Measurements from ENCODE around the gene FBXL16. TPM values are rescaled to one million over a fixed set of nuclear protein-coding genes. Genes with fewer than 3 reads are reported as not detected.
"Not testable (repeated sequence)": the region's sequence is repeated elsewhere in the genome, so short reads cannot be mapped to it uniquely, and the experiment has no call there.

FBXL16 gene, protein sequence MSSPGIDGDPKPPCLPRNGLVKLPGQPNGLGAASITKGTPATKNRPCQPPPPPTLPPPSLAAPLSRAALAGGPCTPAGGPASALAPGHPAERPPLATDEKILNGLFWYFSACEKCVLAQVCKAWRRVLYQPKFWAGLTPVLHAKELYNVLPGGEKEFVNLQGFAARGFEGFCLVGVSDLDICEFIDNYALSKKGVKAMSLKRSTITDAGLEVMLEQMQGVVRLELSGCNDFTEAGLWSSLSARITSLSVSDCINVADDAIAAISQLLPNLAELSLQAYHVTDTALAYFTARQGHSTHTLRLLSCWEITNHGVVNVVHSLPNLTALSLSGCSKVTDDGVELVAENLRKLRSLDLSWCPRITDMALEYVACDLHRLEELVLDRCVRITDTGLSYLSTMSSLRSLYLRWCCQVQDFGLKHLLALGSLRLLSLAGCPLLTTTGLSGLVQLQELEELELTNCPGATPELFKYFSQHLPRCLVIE
- total RNA-seq (ENCODE audit: low replicate concordance) = 3.9 and 4.3 TPM in 2 replicates
- long read RNA-seq = 0 reads

DNA sequence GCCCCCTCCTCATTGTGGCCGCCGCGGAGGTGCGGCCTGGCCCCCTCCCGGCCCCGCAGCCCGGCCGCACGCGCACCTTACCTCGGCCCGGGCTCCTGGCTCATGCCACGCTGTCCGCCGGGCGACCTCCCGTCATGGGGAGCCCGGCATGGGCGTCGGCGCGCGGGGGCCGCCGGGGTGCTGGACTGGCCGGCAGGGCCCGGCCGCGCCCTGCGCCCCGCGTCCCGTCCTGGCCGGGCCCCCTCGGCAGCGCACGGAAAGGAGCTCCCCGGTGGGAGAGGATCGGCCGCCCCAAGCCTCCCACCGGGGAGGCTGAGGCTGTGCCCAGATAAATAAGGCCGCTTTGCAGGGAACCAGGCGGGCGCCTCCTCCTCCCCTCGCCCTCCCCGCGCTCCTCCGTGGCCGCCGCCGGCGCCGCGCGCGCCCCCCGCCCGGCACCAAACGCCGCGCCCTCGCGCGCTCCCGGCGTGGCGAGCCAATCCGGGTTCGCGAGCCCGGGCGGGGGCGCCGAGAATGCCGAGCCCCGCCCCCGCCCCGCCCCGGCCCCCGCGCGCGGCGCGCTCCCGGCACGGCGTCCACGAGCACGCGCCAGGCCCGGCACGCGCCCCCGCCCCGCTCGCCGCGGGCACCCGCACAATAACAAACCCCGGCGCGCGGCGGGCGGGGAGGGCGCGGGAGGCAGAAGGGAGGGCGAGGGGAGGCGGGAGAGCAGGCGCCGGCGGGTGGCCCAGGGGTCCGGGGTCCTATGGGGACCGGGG lies at the start of gene FBXL16:
TSS of gene FBXL16 (minus strand) at position 371 of the 758 bp plus-strand sequence. CDS start 8,396 bp downstream, outside the sequence.
- TF ChIP-seq, protein P1, sequence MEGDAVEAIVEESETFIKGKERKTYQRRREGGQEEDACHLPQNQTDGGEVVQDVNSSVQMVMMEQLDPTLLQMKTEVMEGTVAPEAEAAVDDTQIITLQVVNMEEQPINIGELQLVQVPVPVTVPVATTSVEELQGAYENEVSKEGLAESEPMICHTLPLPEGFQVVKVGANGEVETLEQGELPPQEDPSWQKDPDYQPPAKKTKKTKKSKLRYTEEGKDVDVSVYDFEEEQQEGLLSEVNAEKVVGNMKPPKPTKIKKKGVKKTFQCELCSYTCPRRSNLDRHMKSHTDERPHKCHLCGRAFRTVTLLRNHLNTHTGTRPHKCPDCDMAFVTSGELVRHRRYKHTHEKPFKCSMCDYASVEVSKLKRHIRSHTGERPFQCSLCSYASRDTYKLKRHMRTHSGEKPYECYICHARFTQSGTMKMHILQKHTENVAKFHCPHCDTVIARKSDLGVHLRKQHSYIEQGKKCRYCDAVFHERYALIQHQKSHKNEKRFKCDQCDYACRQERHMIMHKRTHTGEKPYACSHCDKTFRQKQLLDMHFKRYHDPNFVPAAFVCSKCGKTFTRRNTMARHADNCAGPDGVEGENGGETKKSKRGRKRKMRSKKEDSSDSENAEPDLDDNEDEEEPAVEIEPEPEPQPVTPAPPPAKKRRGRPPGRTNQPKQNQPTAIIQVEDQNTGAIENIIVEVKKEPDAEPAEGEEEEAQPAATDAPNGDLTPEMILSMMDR (conservative IDR thresholded peaks at IDR 0.05) = no peak
- H3K4me3 Mint-ChIP-seq = peak within 1 kb of the TSS; percentile 71
- H3K36me3 Mint-ChIP-seq = no peaks in the 10 kb centered on the region
- H3K9me3 Mint-ChIP-seq = no peaks in the 10 kb centered on the region
- no peak within 1 kb of the TSS for H3K27ac Mint-ChIP-seq
- peaks cover 76% of the 10 kb centered on the region for H3K27me3 Mint-ChIP-seq
- H3K4me1 Mint-ChIP-seq (ENCODE audit: unreplicated experiment) = no peaks in the 10 kb centered on the region
- no peak for DNase-seq (ENCODE audit: extremely low spot score, unreplicated experiment)

DNA sequence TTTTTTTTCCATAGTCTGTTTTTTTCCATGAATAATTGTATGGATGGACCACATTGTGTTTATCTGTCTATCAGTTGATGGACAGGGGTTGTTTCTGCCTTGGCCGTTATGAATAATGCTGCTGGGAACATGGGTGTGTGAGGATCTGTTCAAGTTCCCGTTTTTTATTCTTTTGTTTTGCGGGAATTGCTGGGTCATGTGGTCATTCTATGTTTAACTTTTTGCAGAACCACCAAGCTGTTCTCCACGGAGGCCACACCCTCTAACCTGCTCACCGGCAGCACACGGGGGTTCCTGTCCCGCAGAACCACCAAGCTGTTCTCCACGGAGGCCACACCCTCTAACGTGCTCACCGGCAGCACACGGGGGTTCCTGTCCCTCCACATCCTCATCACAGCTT lies 49.1 kb upstream of the FBXL16 start:
- no peaks in the 10 kb centered on the region for H3K36me3 Mint-ChIP-seq

DNA sequence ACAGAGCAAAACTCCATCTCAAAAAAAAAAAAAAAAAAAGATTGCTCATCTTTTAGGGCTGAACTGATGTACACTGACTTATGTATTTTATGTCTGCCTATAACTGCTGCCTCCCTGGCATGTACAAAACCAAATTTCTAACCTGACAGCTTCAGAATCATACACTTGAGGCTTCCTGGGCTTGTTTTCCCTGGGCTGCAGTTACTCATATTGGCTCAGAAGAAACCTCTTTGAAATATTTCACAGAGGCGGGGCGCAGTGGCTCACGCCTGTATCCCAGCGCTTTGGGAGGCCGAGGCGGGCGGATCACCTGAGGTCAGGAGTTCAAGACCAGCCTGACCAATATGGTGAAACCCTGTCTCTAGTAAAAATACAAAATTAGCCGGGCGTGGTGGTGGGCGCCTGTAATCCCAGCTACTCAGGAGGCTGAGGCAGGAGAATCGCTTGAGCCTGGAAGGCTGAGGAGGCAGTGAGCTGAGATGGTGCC lies 48.6 kb upstream of the FBXL16 start:
- H3K36me3 Mint-ChIP-seq; H3K27ac Mint-ChIP-seq; H3K4me1 Mint-ChIP-seq (ENCODE audit: unreplicated experiment); DNase-seq (ENCODE audit: extremely low spot score, unreplicated experiment); H3K4me3 Mint-ChIP-seq; H3K9me3 Mint-ChIP-seq: not testable (repeated sequence)
- H3K27me3 Mint-ChIP-seq = peaks cover 31% of the 10 kb centered on the region

More for the DNA sequence above, 49.1 kb upstream of the FBXL16 start:
- DNase-seq (ENCODE audit: extremely low spot score, unreplicated experiment) = no peak
- H3K27me3 Mint-ChIP-seq = peaks cover 32% of the 10 kb centered on the region
- no peak overlapping the region for H3K27ac Mint-ChIP-seq
- H3K4me3 Mint-ChIP-seq = no peak overlapping the region
- TF ChIP-seq, protein P1 (conservative IDR thresholded peaks at IDR 0.05) = no peak
- no peaks in the 10 kb centered on the region for H3K9me3 Mint-ChIP-seq
- peaks cover 8% of the 10 kb centered on the region for H3K4me1 Mint-ChIP-seq (ENCODE audit: unreplicated experiment)

DNA sequence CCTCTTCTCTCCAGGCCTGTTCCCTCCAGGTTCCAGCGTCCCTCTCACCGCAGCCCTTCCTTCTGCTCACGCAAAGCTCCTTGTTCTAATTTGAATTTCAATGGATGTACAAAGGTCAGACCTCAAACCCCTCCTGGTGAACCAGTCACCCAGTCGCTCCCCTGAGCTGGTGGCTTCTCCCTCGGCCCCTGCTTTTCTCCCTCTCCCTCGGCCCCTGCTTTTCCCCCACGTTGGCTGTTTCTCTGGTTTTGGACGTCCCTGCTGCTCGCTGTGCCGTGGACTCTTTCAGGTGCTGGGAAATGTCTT lies 46.4 kb upstream of the FBXL16 start:
- Mint-ChIP-seq H3K4me1 (ENCODE audit: unreplicated experiment) (peaks cover 4% of the 10 kb centered on the region), H3K4me3 (peak overlapping the region; percentile 34), H3K9me3 (no peaks in the 10 kb centered on the region), H3K27me3 (peaks cover 31% of the 10 kb centered on the region), H3K27ac (no peak overlapping the region), H3K36me3 (no peaks in the 10 kb centered on the region)
- no peak for DNase-seq (ENCODE audit: extremely low spot score, unreplicated experiment)
- TF ChIP-seq, protein P1 (conservative IDR thresholded peaks at IDR 0.05) = no peak

DNA sequence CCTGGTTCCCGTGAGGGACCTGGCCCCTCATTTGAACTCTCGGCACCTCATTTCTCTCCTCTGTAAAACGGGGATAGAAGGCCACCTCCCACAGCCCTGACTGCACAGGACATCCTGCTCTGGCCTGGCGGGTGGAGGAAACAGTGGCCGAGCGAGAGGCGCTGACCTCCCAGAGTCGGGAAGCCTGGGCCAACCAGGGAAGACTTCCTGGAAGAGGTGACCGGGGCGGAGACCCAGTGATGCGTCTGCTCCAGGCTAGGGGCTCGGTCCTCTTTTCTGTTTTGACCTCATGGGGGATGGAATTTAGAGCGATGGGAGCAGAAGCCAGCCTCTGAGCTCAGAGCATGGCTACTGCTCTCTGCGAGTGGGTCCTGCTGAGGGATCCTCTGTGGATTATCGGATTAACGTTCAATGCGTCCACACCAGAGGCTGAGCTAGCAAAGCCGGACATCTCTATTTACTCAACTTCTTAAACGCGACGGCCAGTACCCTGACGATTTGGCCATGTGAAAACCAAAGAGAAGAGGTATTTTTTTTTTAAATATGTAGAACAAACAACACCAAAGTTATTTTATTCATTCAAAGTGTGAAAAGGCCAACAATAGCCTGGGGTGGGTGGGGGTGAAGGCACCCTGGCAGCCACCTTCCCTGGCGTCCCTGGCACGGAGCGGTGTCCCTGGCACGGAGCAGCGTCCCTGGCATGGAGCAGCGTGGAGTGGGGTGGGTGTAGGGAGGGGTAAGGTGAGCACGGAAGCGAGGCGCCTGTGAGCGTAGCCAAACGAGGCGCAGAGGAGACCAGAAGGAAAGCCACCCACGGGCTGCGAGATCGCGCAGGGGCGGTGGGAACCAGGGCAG lies 45.8 kb upstream of the FBXL16 start:
- H3K9me3 Mint-ChIP-seq = no peaks in the 10 kb centered on the region
- no peak overlapping the region for H3K4me3 Mint-ChIP-seq
- H3K4me1 Mint-ChIP-seq (ENCODE audit: unreplicated experiment) = peaks cover 4% of the 10 kb centered on the region
- DNase-seq (ENCODE audit: extremely low spot score, unreplicated experiment) = no peak
- no peak overlapping the region for H3K27ac Mint-ChIP-seq
- peaks cover 28% of the 10 kb centered on the region for H3K27me3 Mint-ChIP-seq
- TF ChIP-seq, protein P1 (conservative IDR thresholded peaks at IDR 0.05) = no peak
- H3K36me3 Mint-ChIP-seq = no peaks in the 10 kb centered on the region
